ENCODE results near the gene SLC39A8.

DNA sequence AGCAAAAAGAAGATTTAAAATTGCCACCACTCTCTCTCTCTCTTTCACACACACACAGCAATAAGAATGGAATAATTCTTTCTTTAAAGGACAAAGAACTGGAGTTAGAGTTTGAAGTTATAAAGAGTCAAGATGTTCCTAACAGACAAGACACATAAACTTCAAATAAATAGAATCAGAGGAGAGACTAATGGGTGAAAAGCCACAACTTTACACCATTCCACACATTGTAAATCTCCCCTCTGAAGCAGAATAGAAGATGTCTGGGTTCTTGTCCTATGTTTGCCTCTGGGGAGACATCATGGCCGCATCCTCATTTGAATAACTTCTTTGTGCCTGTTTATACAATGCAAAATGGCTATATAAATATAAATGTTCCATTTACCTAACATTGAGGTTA, 39.6 kb downstream of the SLC39A8 start:
- TF ChIP-seq POLR2AphosphoS5 (IDR thresholded peaks at IDR 0.05; ENCODE audit: low read depth, low read length) (no peak), POLR2A (IDR thresholded peaks at IDR 0.05; ENCODE audit: low read depth, low read length) (no peak), TAF1 (IDR thresholded peaks at IDR 0.05; ENCODE audit: borderline replicate concordance, low read depth, low read length) (no peak)
